ENCODE data around the gene HCRTR2. TPM values are rescaled to one million over a fixed set of nuclear protein-coding genes. Genes with fewer than 3 reads are reported as not detected.

Gene HCRTR2
- not detected in 5 replicates for total RNA-seq (2022; extraction: Qiagen RNA extraction)

DNA sequence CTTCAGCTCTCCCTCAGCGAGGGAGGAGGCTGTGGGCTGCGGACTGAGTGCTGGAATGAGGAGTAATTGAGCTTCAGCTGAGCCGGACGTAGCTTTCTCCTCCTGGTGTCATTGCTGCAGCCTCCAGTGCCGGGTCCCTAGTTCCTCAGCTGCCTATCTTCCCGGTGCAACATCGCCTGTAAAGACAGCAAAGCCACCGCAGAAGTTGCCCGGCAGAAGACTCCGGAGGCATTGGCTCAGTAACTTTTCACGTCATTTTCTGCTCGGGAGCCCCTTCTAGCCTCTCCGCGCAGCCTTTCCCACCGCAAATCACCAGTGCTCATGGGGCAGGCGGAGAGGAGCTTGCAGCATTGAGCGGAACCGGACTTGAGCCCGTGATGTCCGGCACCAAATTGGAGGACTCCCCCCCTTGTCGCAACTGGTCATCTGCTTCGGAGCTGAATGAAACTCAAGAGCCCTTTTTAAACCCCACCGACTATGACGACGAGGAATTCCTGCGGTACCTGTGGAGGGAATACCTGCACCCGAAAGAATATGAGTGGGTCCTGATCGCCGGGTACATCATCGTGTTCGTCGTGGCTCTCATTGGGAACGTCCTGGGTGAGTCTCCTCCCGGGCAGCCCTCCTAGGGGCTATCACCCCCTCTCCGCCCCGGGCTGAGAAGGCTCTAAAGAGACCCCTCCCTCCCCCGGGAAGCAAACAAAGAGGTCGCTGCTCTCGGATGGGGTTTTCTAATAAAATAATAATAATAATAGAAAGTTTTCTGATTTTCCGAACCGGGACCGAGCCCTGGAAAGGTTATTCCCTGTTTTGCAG is at the start of gene HCRTR2:
HCRTR2 (plus strand) TSS at position 305 of the 816 bp plus-strand sequence; CDS start at position 378, 73 bp downstream.

DNA sequence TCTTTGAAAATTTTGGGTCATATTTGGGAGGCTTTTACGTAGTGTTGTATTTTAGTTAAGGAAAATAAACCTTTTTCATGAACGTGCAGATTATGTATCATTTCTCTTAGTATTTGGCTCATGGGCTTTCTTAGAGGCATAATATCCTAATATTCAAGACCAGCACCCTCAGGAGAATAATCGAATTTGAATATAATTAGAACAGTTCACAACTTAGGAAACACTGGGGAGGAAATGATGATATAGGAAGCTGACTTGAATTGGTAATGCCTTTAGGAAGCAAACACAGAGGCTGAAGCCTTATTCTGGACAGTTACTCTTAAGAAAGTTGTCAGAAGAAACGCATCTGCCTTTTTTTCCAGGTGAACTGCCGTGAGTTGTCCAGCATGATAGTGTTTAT is 152.9 kb downstream of the HCRTR2 start, which contains the start of gene GFRAL:
GFRAL (plus strand) TSS at position 301 of the 400 bp plus-strand sequence; CDS start at position 387, 86 bp downstream.

Other genes with a start within 250 kb of the HCRTR2 start
- not detected in 5 replicates for gene GFRAL, start 153.0 kb downstream of the HCRTR2 start, total RNA-seq (2022; extraction: Qiagen RNA extraction)

Data from A549 treated with AZD2906 at 1 μM for 4 hours (cell line).